Measurements from ENCODE around the gene PID1.
"Not testable (repeated sequence)": the region's sequence is repeated elsewhere in the genome, so short reads cannot be mapped to it uniquely, and the experiment has no call there.

The PID1 gene

GRCh38 chr2:229206548-229206947 is 64.5 kb downstream of the PID1 start:
- no peak for DNase-seq

GRCh38 chr2:229205704-229206103 is 65.4 kb downstream of the PID1 start:
- no peak for DNase-seq

DNA sequence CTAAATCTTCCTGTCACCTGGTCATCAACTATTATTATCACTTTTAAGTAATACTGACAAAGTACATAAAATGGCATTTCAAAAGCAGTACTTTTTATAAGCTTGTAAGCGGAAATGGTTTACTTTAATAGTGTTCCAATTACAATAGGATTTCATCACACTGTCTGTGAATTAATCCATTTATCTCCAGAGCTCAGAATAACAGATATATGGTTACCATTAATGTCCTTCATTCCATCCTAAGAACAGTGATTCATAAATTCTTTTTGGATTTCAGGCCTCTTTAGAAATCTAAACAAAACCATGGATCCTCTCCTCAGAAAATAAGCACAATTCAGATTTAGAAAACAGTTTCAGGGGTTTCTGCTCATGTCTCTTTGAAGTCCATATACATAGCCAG is 68.4 kb downstream of the PID1 start:
- no peak for DNase-seq

GRCh38 chr2:229201521-229201920 is 69.6 kb downstream of the PID1 start:
- no peak for DNase-seq

DNA sequence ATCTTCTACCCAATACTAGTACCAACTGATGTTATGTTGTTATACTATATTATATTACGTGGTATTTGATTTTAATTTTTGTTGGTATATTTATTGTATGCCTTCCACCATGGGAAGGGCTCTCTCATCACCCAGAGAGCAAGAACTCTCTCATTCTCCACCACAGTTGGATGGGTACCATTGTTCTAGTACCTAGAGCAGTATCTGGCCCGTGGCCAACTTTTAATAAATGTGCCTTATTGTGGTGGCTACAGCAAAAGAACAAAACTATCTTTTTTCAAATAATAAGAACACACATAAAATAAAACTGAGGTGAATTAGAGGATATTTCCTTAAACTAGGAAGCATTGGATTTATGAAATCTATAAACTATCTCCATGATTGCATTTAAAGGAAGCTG is 71.8 kb downstream of the PID1 start:
- no peak for DNase-seq

GRCh38 chr2:229196448-229196847 is 74.6 kb downstream of the PID1 start:
- no peak for DNase-seq

DNA sequence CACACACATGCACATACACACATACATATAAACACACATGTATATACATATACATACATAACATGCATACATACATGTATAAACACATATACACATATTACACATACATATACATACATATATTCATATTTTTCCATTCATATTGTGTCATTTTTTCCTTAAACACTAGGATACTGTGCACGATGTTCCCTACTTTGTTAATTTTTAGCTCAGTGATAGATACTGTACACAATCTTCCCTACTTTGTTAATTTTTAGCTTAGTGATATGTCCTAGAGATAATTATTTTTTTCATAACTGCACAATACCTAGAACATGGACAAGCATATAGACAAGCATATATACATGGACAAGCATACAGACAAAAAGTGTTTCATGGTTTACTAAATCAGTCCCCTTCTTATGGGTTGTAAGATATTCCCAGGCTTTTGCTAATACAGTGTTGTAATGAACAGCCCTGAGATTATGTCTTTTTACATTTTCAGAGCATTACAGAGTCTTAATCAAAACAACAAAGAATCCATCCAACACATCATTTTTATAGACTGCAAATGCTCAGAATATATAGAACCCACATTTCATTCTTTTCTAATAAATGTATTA is 75.6 kb downstream of the PID1 start:
- DNase-seq: no peak

DNA sequence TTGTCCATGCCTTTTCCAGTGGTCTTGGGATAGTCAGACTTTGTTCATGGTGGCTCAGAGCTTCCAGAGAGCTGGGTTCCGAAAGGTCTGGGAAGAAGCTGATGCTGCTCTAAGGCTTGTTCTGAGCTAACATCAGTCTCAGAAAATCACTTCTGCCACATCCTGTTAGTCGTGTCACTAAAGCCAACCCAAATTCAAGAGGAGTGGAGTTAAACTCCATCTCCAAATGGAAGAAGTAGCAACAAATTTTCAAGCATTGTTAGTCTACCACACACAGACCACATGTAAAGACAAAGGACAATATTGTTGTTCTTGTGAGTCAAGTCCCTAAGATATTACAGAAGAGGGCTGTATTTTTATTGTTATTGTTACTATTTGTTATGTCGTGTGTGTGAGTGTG is 77.8 kb downstream of the PID1 start:
- DNase-seq: no peak

DNA sequence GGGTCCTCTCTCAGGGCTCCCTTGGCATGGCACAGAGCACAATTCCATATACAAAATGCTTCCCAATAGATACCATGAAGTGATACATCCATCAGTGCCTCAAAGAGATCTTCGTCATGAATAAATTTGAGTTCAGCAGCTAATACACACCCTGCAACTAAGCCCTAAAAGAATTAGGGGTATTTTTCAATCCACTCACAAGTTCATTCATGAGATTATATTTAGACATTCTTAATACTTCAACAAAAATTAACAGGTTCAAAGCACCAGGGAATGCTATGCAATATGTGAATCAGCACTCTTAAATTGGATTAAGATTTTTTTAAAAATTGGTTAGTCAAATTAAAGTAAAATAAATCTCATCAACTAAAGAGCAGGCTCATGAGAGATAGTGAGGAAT is 79.7 kb downstream of the PID1 start:
- no peak for DNase-seq

DNA sequence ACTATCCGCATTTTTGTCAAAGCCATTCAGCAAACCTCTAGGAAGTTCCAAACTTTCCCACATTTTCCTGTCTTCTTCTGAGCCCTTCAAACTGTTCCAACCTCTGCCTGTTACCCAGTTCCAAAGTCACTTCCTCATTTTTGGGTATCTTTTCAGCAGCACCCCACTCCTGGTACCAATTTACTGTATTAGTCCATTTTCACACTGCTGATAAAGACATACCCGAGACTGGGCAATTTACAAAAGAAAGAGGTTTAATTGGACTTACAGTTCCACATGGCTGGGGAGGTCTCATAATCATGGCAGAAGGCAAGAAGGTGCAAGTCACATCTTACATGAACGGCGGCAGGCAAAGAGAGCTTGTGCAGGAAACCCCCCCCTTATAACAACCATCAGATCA is 84.0 kb downstream of the PID1 start:
- DNase-seq: not testable (repeated sequence)

DNA sequence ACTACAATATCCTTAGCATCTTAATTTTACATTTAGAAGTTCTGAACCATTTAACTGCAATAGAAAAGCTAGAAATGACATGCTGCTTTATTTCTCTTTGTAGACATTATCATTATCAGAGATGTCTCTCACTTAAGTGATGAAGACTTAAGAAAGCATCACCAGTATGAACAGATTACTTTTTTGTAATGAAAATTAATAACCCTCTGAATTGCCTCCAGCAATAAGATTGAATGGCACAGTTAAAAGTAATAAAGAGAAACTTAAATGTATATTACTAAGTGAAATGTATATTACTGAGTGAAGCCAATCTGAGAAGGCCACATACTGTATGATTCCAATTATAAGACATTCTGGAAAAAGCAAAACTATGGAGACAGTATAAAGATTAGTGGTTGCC is 89.4 kb downstream of the PID1 start:
- DNase-seq: no peak

DNA sequence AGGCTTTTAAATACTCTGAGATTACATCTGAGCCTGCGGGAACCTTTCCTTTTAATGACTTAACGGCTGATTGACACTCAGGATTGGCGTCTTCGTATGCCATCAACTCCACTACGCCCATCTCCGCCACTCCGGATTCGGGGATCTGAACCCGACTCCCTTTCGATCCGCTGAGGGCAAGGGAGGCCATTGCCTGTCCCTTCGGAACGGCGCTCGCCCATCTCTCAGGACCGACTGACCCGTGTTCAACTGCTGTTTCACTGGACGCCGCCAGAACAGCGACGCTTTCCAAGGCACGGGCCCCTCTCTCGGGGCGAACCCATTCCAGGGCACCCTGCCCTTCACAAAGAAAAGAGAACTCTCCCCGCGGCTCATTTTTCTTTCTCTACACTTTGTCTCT is 90.4 kb downstream of the PID1 start:
- DNase-seq: no peak

DNA sequence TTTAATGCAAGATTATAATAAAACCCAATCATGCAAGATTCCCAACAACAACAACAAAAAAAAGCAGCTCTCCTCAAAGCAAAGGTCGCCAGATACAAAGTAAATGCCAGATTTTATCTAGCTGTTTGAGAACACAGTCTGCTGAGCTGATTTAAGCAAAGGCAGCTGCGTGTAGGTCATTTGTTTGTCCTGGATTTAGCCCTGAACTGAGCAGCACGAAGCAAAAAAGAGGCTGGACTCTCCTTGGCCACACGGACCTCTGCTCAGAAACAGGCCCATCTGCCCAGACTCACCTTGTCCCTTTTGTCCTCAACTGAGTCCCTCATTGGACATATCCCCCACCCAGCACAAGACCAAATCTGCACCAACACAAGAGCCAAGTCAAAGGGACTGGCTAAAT is 91.5 kb downstream of the PID1 start:
- DNase-seq: no peak

- DNase-seq: no peak
Measured at GRCh38 chr2:229178706-229179105, 92.4 kb downstream of the PID1 start.

DNA sequence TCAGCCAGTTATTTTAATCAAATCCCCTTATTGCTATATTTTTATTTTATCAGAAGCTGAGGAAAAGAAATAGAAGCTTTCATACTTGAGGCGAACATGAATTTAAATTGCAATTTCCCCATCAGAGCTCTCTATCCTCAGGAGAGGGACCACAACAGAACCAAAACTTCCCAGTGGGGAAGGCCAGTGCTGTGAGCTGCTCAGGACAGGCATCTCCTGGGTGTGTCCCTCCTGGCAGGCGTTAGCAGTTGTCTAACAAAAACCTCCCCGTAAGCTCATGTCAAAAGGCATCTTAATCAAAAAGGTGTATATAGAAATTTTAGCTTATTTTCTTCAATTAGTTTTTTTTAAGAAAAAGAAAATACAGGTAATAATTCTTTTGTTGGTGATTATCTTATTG is 93.0 kb downstream of the PID1 start:
- DNase-seq: no peak

DNA sequence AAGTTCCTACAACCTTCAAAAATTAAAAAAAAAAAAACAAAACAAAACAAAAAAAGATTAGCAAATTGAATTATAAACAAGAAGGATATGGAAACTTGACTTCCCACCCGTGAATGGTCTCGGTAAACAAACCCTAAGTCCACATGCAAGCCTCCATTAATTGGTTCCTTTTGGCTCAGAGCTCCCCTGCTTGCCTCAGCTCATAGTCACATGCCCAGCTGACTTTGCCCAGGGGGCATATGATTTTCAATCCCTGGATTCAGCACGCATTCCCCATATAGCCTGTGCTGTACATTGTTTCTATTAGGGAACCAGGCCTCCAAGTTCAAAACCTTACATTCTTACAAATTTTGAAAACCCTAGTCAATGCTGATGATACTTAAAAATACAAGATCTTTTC is 95.0 kb downstream of the PID1 start:
- no peak for DNase-seq

DNA sequence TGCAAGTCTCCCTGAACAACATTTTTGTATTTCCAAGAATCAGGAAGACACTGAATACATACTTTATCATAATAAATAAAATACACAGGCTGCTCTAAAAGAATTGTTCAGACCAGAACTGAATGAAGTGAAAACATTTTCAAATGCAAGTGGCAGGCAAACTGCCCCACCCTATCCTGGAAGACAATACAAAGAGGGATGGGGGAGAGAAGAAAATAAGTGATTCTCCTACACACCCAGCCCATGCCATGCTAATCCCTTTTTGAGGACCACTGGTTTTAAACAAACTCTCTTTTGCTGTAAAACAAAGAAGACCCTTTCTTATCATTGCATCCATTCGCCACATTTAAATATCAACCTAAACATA is 95.6 kb downstream of the PID1 start:
- DNase-seq: no peak

DNA sequence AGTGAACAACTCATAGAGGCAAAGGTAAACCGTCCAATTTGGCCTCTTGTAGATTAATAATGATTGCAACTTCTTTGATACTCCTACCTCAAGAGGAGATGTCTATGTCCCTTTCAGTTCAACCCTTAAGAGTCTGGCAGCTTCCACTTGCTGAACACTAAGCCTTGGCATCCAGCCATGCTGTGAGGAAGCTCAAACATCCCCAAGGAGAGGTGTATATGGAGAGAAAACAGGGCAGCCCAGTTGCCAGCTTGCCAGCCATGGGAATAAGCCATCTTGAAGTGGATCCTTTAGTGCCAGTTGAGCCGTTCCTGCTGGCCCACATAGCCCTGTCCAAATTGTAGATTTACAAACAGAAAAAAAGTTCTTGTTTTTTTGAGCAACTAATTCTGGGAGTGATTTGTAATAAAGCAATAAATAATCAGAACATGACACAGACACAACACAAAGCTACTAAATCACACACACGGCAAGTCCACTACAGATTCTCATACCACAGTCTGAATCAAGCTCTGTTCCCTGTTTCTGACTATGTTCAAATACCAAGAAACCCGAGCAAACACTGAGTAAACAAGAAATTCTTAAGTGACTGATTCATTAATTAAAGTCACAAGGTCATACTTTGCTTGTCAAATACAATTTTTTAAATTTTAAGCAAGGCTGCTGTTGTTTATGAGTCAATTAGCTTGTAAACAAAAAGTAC is 96.1 kb downstream of the PID1 start:
- no peak for DNase-seq

DNA sequence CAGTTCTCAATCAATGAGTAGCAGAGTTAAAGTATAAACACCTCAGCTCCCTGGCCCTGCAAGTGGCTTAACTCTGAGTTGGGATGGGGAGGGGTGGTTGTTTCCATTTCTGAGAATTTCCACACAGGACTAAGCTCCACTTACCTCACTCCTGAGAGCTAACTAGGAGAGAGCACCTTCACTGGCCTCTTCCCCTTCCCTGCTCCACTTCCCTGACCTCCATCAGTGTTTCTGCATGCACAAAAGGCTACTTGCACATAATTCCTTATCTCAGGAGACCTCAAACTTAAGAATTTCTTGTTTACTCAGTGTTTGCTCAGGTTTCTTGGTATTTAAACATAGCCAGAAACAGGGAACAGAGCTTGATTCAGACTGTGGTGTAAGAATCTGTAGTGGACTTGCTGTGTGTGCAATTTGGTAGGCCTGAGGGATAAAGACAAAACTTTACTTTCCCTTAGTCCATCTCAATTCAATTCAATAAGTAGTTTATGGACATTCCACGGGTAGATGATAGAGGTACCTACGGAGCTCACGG is 97.2 kb downstream of the PID1 start:
- no peak for DNase-seq

DNA sequence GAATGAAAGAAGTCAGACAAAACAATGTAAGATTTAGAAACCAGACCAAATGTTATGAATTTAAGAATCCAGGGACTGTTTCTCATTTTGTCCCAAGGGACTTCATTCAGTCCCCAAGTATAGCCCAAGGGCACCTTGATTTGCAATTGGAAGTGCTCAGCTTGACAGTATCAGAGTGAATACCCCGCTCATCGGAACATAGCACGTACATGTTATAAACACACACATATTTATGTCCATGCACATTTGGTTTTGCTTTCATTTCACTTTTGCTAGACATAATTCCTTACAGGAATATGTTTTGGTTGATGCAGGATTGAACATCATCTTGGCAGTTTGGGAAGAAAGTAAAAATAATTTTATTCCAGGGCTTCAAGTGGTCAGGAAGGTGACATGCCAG is 100.2 kb downstream of the PID1 start:
- DNase-seq: no peak

DNA sequence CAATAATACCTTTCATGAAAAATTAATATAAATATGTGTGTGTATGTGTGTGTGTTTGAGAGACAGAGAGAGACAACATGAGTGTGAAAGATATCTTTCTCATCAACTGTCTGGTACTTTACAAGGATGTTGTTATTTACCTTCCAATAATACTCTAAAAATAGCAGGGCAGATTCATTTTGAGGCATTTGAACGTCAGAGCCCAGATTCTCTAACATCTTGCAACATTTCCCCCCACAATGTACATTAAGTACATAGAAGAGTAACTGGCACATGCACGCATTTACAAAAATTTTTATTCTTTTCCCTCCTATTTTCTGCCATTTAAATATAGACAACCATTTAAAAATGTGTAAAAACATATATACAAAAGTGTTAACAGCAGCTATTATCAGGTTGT is 100.9 kb downstream of the PID1 start:
- DNase-seq: no peak

DNA sequence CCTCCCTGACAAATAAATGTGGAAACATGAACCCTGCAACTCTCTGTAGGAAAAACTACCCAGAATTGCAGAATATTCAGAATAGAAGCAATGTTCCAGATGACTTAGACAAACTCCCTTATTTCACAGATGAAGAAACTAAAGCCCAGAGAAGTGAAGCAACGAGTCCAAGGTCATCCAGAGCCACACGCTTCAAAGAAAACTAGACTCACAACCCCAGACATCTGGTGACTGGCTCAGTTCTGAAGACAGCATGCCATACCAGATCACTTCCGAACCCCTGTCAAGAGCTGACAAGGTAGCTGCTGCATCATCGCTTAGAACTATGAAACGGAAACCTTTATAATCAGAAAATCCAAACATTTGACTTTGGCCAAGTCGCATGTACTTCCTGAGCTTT is 101.3 kb downstream of the PID1 start:
- no peak for DNase-seq

DNA sequence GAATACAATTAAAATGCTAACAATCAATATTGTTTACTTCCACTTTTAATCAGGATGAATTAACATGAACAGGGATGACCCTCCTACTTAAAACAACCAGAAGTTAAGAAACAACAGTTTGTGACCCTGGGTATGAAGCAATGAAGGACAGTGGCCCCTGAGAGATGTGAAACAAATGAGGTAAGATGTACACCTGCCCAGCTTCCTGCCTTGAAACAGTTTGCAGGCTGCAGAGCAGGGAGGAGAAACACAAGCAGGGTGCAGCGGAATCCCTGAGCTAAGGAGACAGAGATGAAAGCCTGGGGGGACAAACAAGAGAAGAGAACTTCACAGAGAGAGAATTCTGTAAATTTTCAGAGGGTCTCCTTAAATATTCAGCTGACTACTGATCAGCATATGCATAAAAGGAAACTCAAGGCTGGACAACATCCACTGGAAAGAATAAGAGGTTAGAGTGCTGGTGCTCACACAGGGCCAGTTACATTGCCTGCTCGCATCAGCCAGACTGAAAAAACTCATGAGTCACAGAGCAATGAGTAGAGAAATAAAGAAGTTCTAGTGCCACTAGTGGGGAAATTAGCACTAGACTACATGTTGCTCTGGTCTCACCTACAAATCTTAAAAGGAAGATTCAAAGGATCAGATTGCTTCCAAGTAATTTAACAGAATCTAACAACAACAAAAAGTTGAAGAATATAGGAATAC is 106.4 kb downstream of the PID1 start:
- no peak for DNase-seq

DNA sequence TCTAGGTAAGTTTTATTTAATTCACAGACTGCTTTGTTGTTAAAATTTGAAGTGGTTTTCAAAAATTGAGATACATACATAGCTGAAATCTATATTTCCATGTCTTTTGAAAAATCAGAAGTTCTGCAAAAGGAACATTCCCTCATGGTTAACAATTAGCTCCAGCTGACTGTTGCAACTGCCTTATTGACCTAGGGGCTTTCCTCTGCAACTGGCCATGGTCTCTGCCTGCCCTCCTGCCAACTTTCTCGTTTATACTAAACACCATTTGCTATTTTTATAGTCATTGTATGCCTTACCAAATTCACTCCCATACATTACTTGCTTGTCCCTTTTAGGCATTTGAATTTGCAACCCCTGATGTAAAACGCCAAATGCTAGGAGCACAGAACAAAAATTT is 107.2 kb downstream of the PID1 start:
- no peak for DNase-seq
